Osteoblast (primary cell): ENCODE measurements around the gene APOC3. TPM values are rescaled to one million over a fixed set of nuclear protein-coding genes. Genes with fewer than 3 reads are reported as not detected.

Experiments
- DNase-seq: peaks from one replicate; pipeline ENCODE4 v3.0.0; 2011; ENCODE audit warnings: low spot score, mixed read lengths; ENCODE audit not compliant: insufficient read length; ENCODE audit errors: missing footprints
- H2AFZ ChIP-seq: 2 replicates; pipeline ENCODE4 v1.6.0; 2011; ENCODE audit warnings: mild to moderate bottlenecking, low read length
- H3K27ac ChIP-seq: 2 replicates; pipeline ENCODE4 v1.5.1; 2011; ENCODE audit warnings: mild to moderate bottlenecking, low read depth, low read length, moderate library complexity
- H3K27me3 ChIP-seq: 2 replicates; pipeline ENCODE4 v1.6.0; 2012; ENCODE audit warnings: mild to moderate bottlenecking, control low read depth, inconsistent platforms, low read length, moderate library complexity; ENCODE audit not compliant: insufficient read depth
- H3K36me3 ChIP-seq: 2 replicates; pipeline ENCODE4 v1.5.1; 2011; ENCODE audit warnings: mild to moderate bottlenecking, low read length, control low read depth, moderate library complexity; ENCODE audit not compliant: insufficient read depth
- H3K4me1 ChIP-seq: 2 replicates; pipeline ENCODE4 v1.5.1; 2011; ENCODE audit warnings: mild to moderate bottlenecking, low read length, control low read depth, moderate library complexity; ENCODE audit not compliant: insufficient read depth
- H3K4me2 ChIP-seq: 2 replicates; pipeline ENCODE4 v1.6.0; 2011; ENCODE audit warnings: mild to moderate bottlenecking, low read length; ENCODE audit not compliant: insufficient read depth
- H3K4me3 ChIP-seq: fragments of 200-600 bp; sonication (generic); 3 replicates; pipeline ENCODE4 v1.5.1; 2012; ENCODE audit warnings: mild to moderate bottlenecking, low read length, inconsistent platforms; ENCODE audit not compliant: insufficient read depth
- H3K79me2 ChIP-seq: 2 replicates; pipeline ENCODE4 v1.6.0; 2012; ENCODE audit warnings: mild to moderate bottlenecking, low read length, control low read depth, inconsistent platforms; ENCODE audit not compliant: insufficient read depth
- H3K9me3 ChIP-seq: 2 replicates; pipeline ENCODE4 v1.5.1; 2011; ENCODE audit warnings: low read depth, low read length, control low read depth
- H4K20me1 ChIP-seq: 2 replicates; pipeline ENCODE4 v1.6.0; 2012; ENCODE audit warnings: mild to moderate bottlenecking, low read length, control low read depth; ENCODE audit not compliant: insufficient read depth
- total RNA-seq: library from RNA; depleted of rRNA; stranded (reverse); fragments of >200 nt; gene quantifications from 2 replicates; pipeline ENCODE4 v1.2.3, GENCODE V29; 2012
- TF ChIP-seq, protein P1 (sequence below): IDR thresholded peaks from 2 replicates; pipeline ENCODE4 v1.5.1; 2011; ENCODE audit warnings: mild to moderate bottlenecking, low read depth, low read length, moderate library complexity; ENCODE audit errors: extremely low read depth

The APOC3 gene
- total RNA-seq, 1 donor, result not detected

DNA sequence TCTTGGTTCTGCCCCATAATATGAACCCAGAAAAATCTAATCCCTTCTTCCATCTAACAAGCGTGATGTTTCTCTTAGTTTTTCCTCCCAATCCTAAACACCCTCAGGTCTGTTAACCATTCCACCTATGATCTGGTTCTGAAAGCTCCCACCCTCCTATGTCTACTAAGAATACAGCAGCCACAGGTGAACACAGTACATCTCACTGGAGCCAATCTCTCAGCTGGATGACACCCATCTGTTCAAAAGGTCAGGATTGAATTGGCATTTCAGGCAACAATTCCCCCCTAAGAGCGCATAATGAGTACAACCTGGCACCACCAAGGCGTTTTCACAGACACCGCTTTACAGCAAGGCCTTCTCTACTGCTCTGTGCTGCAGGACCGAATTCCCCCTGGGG, 26.7 kb downstream of the APOC3 start:
- H3K4me1 ChIP-seq, result peaks cover 52% of the 10 kb centered on the region
- no peak for DNase-seq

DNA sequence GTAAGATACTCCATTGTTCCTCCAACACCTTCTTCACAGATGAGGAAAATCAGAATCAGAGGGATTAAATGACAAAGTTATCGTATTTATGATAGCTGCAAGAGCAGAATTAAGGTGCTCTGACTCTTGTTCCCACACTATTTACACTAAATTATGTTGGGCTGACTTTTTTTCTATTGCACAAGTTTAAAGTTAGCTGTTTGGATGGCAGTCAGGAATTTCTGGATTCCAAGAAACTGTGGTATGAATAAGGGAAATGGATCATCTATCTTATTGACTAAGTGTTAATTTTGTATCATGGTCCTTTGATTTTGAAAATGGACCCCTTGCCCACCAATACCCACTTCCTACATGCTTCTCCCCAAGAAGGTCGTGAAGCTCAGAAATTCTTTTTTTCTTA, 27.6 kb downstream of the APOC3 start:
- H3K27ac ChIP-seq, result peak overlapping the region; percentile 25

More for the DNA sequence above, 26.7 kb downstream of the APOC3 start:
- H3K4me3 ChIP-seq, result no peak overlapping the region
- no peaks in the 10 kb centered on the region for H3K79me2 ChIP-seq
- H4K20me1 ChIP-seq, result no peaks in the 10 kb centered on the region
- no peak overlapping the region for H2AFZ ChIP-seq
- H3K27me3 ChIP-seq, result no peaks in the 10 kb centered on the region
- H3K27ac ChIP-seq, result no peak overlapping the region
- no peak overlapping the region for H3K4me2 ChIP-seq
- no peaks in the 10 kb centered on the region for H3K9me3 ChIP-seq
- TF ChIP-seq, protein P1, sequence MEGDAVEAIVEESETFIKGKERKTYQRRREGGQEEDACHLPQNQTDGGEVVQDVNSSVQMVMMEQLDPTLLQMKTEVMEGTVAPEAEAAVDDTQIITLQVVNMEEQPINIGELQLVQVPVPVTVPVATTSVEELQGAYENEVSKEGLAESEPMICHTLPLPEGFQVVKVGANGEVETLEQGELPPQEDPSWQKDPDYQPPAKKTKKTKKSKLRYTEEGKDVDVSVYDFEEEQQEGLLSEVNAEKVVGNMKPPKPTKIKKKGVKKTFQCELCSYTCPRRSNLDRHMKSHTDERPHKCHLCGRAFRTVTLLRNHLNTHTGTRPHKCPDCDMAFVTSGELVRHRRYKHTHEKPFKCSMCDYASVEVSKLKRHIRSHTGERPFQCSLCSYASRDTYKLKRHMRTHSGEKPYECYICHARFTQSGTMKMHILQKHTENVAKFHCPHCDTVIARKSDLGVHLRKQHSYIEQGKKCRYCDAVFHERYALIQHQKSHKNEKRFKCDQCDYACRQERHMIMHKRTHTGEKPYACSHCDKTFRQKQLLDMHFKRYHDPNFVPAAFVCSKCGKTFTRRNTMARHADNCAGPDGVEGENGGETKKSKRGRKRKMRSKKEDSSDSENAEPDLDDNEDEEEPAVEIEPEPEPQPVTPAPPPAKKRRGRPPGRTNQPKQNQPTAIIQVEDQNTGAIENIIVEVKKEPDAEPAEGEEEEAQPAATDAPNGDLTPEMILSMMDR, result no peak
- peaks cover 47% of the 10 kb centered on the region for H3K36me3 ChIP-seq

DNA sequence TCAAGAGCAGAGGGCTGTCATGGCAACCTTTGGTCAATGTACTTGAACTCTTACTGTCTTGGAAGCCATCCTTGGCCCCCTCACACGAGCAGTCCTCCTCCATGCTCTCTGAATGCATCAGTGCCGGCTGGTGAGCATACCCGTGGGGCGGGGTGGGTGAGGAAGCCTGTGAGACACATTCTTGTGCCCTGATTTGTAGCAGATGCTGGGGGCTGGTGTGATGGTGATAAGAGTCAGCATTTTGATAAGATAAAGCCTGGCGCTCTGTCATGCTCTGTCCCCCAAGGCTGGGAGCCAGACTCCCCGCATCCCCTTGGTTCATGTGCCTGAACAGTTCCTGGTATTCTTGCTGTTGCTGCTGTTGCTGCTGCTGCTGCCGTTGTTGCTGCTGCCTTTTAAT, 28.2 kb downstream of the APOC3 start:
- H3K4me1 ChIP-seq, result peaks cover 47% of the 10 kb centered on the region
- no peak for DNase-seq
- peak overlapping the region; percentile 25 for H3K27ac ChIP-seq
- no peaks in the 10 kb centered on the region for H4K20me1 ChIP-seq
- H3K79me2 ChIP-seq, result no peaks in the 10 kb centered on the region
- H2AFZ ChIP-seq, result no peak overlapping the region
- H3K4me3 ChIP-seq, result no peak overlapping the region
- H3K4me2 ChIP-seq, result no peak overlapping the region
- no peaks in the 10 kb centered on the region for H3K27me3 ChIP-seq
- peaks cover 55% of the 10 kb centered on the region for H3K36me3 ChIP-seq
- TF ChIP-seq, protein P1, result no peak
- H3K9me3 ChIP-seq, result no peaks in the 10 kb centered on the region

More for the DNA sequence above, 27.6 kb downstream of the APOC3 start:
- Histone ChIP-seq H3K4me2 (no peak overlapping the region), H3K9me3 (no peaks in the 10 kb centered on the region), H3K36me3 (peaks cover 52% of the 10 kb centered on the region), H3K27me3 (no peaks in the 10 kb centered on the region), H3K4me1 (peaks cover 52% of the 10 kb centered on the region), H3K79me2 (no peaks in the 10 kb centered on the region), H2AFZ (no peak overlapping the region), H3K4me3 (no peak overlapping the region), H4K20me1 (no peaks in the 10 kb centered on the region)
- no peak for DNase-seq
- TF ChIP-seq, protein P1, result no peak

DNA sequence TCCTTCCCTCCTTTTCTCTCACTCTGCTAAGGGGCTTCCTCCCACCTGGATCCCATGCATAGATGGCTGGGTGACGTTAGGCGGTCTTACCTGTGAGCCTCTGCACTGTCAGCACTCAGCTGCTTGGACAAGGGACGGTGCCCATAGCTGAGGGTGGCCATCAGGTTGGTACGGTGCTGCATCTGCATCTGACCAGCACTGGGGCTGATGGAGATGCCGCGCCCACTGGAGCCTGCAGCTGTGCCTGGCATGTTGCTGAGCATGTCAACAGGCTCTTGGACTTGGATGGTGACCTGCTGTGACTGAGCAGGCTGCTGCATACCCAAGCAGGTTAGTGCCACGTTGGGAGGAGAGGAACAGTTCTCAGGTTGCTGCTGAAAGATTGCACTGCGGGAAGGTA, 29.5 kb downstream of the APOC3 start:
- TF ChIP-seq, protein P1, result no peak
- H2AFZ ChIP-seq, result no peak overlapping the region
- no peaks in the 10 kb centered on the region for H3K9me3 ChIP-seq
- peaks cover 41% of the 10 kb centered on the region for H3K4me1 ChIP-seq
- H4K20me1 ChIP-seq, result no peaks in the 10 kb centered on the region
- no peaks in the 10 kb centered on the region for H3K79me2 ChIP-seq
- H3K27me3 ChIP-seq, result no peaks in the 10 kb centered on the region
- H3K36me3 ChIP-seq, result peaks cover 62% of the 10 kb centered on the region
- H3K4me3 ChIP-seq, result no peak overlapping the region
- no peak overlapping the region for H3K27ac ChIP-seq
- no peak overlapping the region for H3K4me2 ChIP-seq
- no peak for DNase-seq
